Measurements from ENCODE around the gene NCK2. TPM values are rescaled to one million over a fixed set of nuclear protein-coding genes. Genes with fewer than 3 reads are reported as not detected.

NCK2 gene
- total and polyA plus RNA-seq, 10 of the 15 experiments (the other 5 are each of a cell fraction or from before 2014, with no cell fraction given) = 1.2 to 30.9 (median 14.1) TPM

- no peak for TF ChIP-seq USF2 (IDR thresholded peaks at IDR 0.05; ENCODE audit: borderline replicate concordance, low read depth, low read length)
- no peak for TF ChIP-seq MAX (IDR thresholded peaks at IDR 0.05; ENCODE audit: low read depth, low read length)
- no peak for TF ChIP-seq POU2F2 (IDR thresholded peaks at IDR 0.05; ENCODE audit: borderline replicate concordance, low read depth, low read length)
- TF ChIP-seq POLR2A (IDR thresholded peaks at IDR 0.05; ENCODE audit: low read depth, low read length) = no peak
- no peak for TF ChIP-seq NFYB (IDR thresholded peaks at IDR 0.05; ENCODE audit: insufficient read depth, low read depth, low read length)
- no peak for TF ChIP-seq BCL3 (IDR thresholded peaks at IDR 0.05; ENCODE audit: borderline replicate concordance, insufficient read depth, low read depth, low read length, poor library complexity, severe bottlenecking)
- TF ChIP-seq NR2C2 (IDR thresholded peaks at IDR 0.05; ENCODE audit: borderline replicate concordance, control insufficient read depth, insufficient read length, low read depth) = no peak
- TF ChIP-seq SRF (IDR thresholded peaks at IDR 0.05; ENCODE audit: low read depth in 2 of 2, low read length in 2 of 2) = no peak
- TF ChIP-seq NFXL1 (IDR thresholded peaks at IDR 0.05; ENCODE audit: borderline replicate concordance) = no peak
- TF ChIP-seq NKRF (conservative IDR thresholded peaks at IDR 0.05) = no peak
- no peak for TF ChIP-seq MLLT1 (IDR thresholded peaks at IDR 0.05)
- no peak for TF ChIP-seq LARP7 (IDR thresholded peaks at IDR 0.05)
- no peak for TF ChIP-seq IRF4 (IDR thresholded peaks at IDR 0.05; ENCODE audit: low read depth, low read length)
These were observed 14.5 kb upstream of the NCK2 start (continued) for GRCh38 chr2:105730170-105730569.

Measured in GM12878 (cell line).